Measurements from ENCODE around the gene RHOD.

Gene RHOD, protein sequence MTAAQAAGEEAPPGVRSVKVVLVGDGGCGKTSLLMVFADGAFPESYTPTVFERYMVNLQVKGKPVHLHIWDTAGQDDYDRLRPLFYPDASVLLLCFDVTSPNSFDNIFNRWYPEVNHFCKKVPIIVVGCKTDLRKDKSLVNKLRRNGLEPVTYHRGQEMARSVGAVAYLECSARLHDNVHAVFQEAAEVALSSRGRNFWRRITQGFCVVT

DNA sequence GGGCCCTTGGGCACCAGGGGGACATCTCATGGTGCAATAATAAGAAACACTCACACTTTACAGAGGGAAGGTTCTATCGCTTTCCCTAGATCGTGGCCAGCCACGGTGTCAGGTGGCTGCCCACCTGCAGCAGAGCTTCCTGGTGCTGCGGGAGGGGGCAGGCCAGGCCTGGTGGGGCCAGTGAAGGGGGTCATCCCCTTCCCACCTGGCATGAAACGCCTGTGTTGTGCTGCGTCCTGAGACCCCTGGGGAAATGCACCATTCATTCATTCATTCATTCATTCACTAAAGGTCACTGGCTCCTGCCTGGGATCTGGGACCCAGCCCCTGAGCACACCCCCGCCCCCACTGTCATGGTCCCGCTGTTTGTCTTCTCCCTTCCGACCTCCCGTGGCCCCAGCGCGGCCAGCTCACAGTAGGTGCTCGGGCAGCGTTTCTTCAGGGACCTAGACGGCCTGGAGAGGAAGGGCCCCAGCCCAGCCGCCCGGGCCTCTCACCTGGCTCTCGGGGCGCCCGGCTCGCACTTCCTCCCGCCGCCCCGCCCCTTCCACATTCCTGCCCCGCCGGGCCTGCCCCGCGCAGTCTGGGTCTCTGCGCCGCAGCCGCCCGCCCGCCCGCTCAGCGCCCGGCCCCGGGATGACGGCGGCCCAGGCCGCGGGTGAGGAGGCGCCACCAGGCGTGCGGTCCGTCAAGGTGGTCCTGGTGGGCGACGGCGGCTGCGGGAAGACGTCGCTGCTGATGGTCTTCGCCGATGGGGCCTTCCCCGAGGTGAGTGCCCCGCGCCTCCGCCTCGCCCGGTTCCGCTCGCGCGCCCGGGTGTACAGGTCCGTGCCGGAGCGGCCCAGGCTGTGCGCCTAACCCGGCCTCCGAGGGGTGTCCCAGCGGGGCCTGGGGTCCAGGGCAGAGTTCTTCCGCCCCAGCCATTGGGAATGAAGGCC is at the start of gene RHOD:
RHOD (plus strand) TSS at position 581 of the 938 bp plus-strand sequence; CDS start at position 637, 56 bp downstream.
- H3K9ac ChIP-seq = no peak within 1 kb of the TSS
- H3K4me3 ChIP-seq = no peak within 1 kb of the TSS
- TF ChIP-seq Cebpa-rat (IDR thresholded peaks at IDR 0.05) = no peak
- no peaks in the 10 kb centered on the region for H3K9me3 ChIP-seq (replicated peaks in 1 of 11)
- H4K20me1 ChIP-seq = no peaks in the 10 kb centered on the region
- no peaks in the 10 kb centered on the region for H3K27me3 ChIP-seq
- H3K27ac ChIP-seq = no peak within 1 kb of the TSS
- H3K4me2 ChIP-seq = no peak within 1 kb of the TSS; a peak in 1 of 22 replicates
- no peaks in the 10 kb centered on the region for H3K36me3 ChIP-seq
- H3K4me1 ChIP-seq = peaks cover 0 to 22% (median 8%) of the 10 kb centered on the region in 10 experiments; a peak in 12 of 20 replicates

DNA sequence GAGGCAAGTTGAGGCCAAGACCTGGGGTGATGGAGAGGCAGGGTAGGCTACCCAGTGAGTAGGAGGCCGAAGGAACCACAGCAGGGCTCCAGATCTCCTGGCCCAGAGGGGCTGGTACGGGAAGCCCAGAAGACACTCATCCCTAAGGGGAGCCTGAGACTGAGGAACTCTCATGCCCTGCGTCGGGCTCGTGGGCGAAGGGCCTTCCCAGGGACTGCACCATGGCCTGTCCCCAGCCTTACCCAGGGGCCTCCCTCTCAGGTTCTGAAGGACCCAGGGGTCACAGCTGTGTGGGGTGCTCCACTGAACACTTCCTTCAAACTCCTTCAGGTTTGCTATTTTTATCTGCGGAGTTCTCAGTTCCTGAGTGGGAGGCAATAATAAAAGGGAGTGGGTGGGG is 49.5 kb upstream of the RHOD start:
- no peaks in the 10 kb centered on the region for H3K27me3 ChIP-seq
- H3K4me3 ChIP-seq = no peak overlapping the region
- H3K27ac ChIP-seq = no peak overlapping the region
- H4K20me1 ChIP-seq = no peaks in the 10 kb centered on the region
- no peaks in the 10 kb centered on the region for H3K36me3 ChIP-seq
- no peak overlapping the region for H3K9ac ChIP-seq
- TF ChIP-seq Cebpa-rat (IDR thresholded peaks at IDR 0.05) = no peak
- H3K4me1 ChIP-seq = peaks cover 0 to 7% (median 0%) of the 10 kb centered on the region in 10 experiments; a peak in 1 of 20 replicates
- no peak overlapping the region for H3K4me2 ChIP-seq
- no peaks in the 10 kb centered on the region for H3K9me3 ChIP-seq (replicated peaks in 1 of 11)

DNA sequence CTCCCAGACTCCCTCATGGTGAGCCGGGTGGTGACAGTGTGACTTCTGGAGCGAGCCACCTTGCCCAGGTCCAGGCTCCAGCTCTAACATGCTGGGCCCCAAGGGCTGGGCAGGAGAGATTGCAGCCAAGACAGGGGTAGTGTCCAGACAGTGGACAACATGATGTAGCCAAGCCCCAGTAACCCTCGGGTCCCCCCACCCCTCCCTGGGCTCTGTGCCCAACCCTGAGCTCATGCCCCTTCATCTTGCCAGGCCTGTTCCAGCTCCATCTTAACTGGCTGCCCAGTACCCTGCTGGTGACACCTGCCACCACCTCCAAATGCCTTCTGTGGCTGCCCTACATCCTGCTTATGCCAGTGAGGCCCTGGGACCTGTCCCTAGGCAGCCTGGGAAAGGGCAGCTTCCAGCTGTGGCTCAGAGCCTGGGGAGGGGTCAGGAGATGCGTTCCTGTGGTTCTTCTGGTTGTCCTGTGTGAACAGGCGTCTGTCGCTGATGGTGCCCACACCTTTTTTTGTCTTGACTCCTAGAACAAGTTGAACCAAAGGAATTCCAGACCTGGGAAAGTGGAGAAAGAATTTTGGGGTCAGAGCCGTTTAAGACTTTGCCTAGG is 46.2 kb upstream of the RHOD start:
- Histone ChIP-seq H3K4me3 (no peak overlapping the region), H3K36me3 (no peaks in the 10 kb centered on the region), H3K9ac (no peak overlapping the region), H3K4me1 (peaks cover 0 to 7% (median 0%) of the 10 kb centered on the region in 10 experiments; a peak in 1 of 20 replicates), H3K27ac (no peak overlapping the region), H3K27me3 (no peaks in the 10 kb centered on the region; a peak in 1 of 22 replicates), H3K4me2 (no peak overlapping the region), H4K20me1 (peaks cover 0 to 7% (median 0%) of the 10 kb centered on the region in 11 experiments; a peak in 2 of 22 replicates), H3K9me3 (replicated peaks in 1 of 11) (no peaks in the 10 kb centered on the region)
- no peak for TF ChIP-seq Cebpa-rat (IDR thresholded peaks at IDR 0.05)

DNA sequence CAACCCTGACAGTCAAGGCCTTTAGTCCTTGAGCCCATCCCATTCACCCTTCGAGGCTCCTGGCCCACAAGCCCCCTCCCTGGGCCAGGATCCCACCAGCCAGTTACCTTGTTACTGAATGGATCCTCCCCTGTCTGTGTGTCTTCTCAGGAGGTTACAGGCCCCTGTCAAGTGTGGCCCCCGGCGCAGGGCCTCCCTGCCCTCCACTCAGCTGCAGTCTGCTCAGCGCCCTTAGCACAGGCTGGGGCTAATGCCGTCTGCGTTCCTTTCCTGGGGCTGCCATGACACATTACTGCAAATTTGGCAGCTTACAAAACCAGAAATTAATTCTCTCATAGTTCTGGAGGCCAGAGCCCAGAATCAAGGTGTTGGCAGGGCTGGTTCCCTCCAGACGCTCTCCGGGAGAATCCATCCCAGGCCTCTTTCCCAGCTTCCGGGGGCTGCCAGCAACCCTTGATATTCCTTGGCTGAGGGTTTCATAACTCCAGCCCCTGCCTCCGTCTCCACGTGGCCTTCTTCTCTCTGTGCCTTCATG is 43.1 kb upstream of the RHOD start:
- H3K27ac ChIP-seq = no peak overlapping the region
- H3K36me3 ChIP-seq = no peaks in the 10 kb centered on the region
- H3K9me3 ChIP-seq (replicated peaks in 1 of 11) = no peaks in the 10 kb centered on the region

DNA sequence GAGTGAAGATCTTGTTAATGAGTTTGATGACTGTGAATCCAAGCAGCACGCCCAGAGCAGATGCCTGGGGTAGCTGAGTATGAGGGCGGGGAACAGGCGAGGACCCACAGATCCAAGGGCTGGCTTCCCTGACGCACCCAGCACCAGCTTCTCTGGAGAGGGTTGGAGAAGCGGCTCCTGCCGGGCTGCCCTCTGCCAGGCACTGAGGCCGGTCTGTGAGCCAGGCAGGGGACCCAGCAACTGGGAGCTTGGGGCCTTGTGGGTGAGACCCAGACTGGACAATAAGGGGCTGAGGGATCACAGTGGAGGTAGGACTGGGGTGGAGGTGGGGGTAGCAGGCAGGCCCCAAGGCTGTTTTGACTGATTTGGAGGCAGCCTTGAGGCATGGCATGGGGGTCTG is 42.3 kb upstream of the RHOD start:
- no peak overlapping the region for H3K9ac ChIP-seq
- H3K27me3 ChIP-seq = peaks cover 0 to under 1% (median 0%) of the 10 kb centered on the region in 11 experiments; a peak in 3 of 22 replicates
- 0 out of 22 replicates have a peak, but pooled peaks cover 0 to 6% (median 0%) of the 10 kb centered on the region in 11 experiments for H3K9me3 ChIP-seq (replicated peaks in 1 of 11)
- no peak for TF ChIP-seq Cebpa-rat (IDR thresholded peaks at IDR 0.05)
- H3K4me3 ChIP-seq = no peak overlapping the region
- no peak overlapping the region for H3K27ac ChIP-seq
- H3K4me2 ChIP-seq = no peak overlapping the region
- H4K20me1 ChIP-seq = peaks cover 0 to 7% (median 0%) of the 10 kb centered on the region in 11 experiments; a peak in 2 of 22 replicates
- peaks cover 0 to 10% (median 8%) of the 10 kb centered on the region in 10 experiments; a peak in 15 of 20 replicates for H3K4me1 ChIP-seq
- H3K36me3 ChIP-seq = no peaks in the 10 kb centered on the region

More for the DNA sequence above, 43.1 kb upstream of the RHOD start:
- H3K4me1 ChIP-seq = peaks cover 0 to 10% (median 8%) of the 10 kb centered on the region in 10 experiments; a peak in 15 of 20 replicates
- H3K4me2 ChIP-seq = no peak overlapping the region
- no peak overlapping the region for H3K9ac ChIP-seq
- TF ChIP-seq Cebpa-rat (IDR thresholded peaks at IDR 0.05) = no peak
- peaks cover 0 to 7% (median 0%) of the 10 kb centered on the region in 11 experiments; a peak in 2 of 22 replicates for H4K20me1 ChIP-seq
- H3K4me3 ChIP-seq = no peak overlapping the region
- no peaks in the 10 kb centered on the region; a peak in 2 of 22 replicates for H3K27me3 ChIP-seq

DNA sequence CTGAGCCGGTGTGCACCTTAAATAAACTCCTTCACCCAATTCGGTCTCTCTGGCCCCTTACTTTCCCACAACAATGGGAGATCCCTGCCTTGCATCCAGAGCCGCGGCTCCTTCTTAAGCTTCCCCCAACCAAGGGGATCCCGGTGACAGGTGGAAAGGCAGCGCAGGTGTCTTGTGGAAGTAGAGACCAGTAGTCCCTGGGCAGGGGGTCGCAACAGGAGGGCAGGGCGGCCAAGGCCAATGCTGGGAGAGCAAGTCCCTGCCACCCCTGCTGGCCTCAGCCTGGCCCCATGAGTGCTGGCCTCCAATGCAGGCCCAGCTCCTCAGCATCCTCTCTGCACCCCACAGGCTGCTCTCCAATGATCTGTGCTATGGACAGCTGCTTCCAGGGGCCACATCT is 41.6 kb upstream of the RHOD start:
- Histone ChIP-seq H4K20me1 (peaks cover 0 to 10% (median 0%) of the 10 kb centered on the region in 11 experiments; a peak in 3 of 22 replicates), H3K4me2 (no peak overlapping the region), H3K4me1 (peaks cover 0 to 10% (median 8%) of the 10 kb centered on the region in 10 experiments; a peak in 15 of 20 replicates), H3K4me3 (no peak overlapping the region), H3K27ac (no peak overlapping the region), H3K9ac (no peak overlapping the region), H3K9me3 (replicated peaks in 1 of 11) (0 out of 22 replicates have a peak, but pooled peaks cover 0 to 6% (median 0%) of the 10 kb centered on the region in 11 experiments), H3K36me3 (no peaks in the 10 kb centered on the region), H3K27me3 (peaks cover 0 to 7% (median 0%) of the 10 kb centered on the region in 11 experiments; a peak in 5 of 22 replicates)
- no peak for TF ChIP-seq Cebpa-rat (IDR thresholded peaks at IDR 0.05)

DNA sequence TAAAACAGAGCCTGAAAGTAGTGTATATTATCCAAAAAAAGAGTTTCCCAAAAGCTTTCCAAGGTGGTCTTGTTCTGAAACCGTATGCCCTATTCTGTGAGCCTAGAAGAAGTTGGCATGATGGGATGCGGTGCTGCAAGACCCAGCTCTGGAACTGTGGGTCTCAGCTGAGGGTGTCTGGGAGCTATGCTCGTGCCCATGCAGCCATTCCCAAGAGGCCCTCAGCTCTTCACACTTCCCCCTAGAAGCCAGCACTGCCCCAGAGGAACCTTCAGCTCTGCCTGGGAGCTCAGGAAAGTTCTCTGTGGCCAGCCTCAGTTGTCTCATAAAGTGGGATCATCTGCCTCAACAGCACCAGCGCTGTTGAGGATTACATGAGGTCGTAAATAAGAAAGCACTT is 40.1 kb upstream of the RHOD start:
- no peak for TF ChIP-seq Cebpa-rat (IDR thresholded peaks at IDR 0.05)
- H4K20me1 ChIP-seq = peaks cover 0 to 26% (median 0%) of the 10 kb centered on the region in 11 experiments; a peak in 6 of 22 replicates
- no peaks in the 10 kb centered on the region for H3K36me3 ChIP-seq
- H3K9ac ChIP-seq = no peak overlapping the region
- 0 out of 22 replicates have a peak, but pooled peaks cover 0 to 6% (median 0%) of the 10 kb centered on the region in 11 experiments for H3K9me3 ChIP-seq (replicated peaks in 1 of 11)
- H3K27ac ChIP-seq = no peak overlapping the region
- peak overlapping the region in 6 of 11 experiments; percentile 2 to 42 (median 19); a peak in 6 of 22 replicates for H3K4me2 ChIP-seq
- peaks cover 0 to 22% (median 11%) of the 10 kb centered on the region in 11 experiments; a peak in 14 of 22 replicates for H3K27me3 ChIP-seq
- peaks cover 0 to 10% (median 8%) of the 10 kb centered on the region in 10 experiments; a peak in 15 of 20 replicates for H3K4me1 ChIP-seq
- H3K4me3 ChIP-seq = no peak overlapping the region

DNA sequence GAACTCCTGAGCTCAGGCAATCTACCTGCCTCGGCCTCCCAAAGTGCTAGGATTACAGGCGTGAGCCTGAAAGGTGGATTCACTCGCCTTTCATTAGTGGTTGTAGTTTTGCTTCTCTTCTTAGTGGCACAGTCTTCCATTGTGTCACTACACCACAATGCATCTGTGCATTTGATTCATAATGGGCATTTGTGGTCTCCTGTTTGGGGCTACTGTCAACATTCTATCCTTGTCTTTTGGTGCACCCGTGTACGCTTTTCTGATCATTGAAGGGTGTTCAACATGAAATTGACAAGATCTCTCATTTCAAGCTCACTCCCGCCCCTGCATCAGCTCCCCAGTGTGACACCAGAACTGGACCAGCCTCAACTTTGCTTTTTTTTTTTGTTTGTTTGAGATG is 35.7 kb upstream of the RHOD start:
- Histone ChIP-seq H3K4me1 (peaks cover 18 to 38% (median 29%) of the 10 kb centered on the region in 10 experiments), H3K27me3 (peaks cover 41 to 66% (median 53%) of the 10 kb centered on the region in 11 experiments), H3K9ac (no peak overlapping the region), H3K27ac (no peak overlapping the region), H3K4me3 (no peak overlapping the region), H3K36me3 (no peaks in the 10 kb centered on the region), H3K9me3 (replicated peaks in 1 of 11) (0 out of 22 replicates have a peak, but pooled peaks cover 0 to 6% (median 0%) of the 10 kb centered on the region in 11 experiments), H4K20me1 (peaks cover 0 to 58% (median 28%) of the 10 kb centered on the region in 11 experiments; a peak in 18 of 22 replicates), H3K4me2 (no peak overlapping the region)
- no peak for TF ChIP-seq Cebpa-rat (IDR thresholded peaks at IDR 0.05)

Data from BLaER1 treated with 17β-estradiol and CSF1 and Interleukin-3, amounts not matched to agents 10 nM and 100 nM (cell line).